ENCODE measurements around the gene CRBN.
A peak's percentile ranks its signal among the peaks of the same experiment; 100 is the strongest.

Gene CRBN

GRCh38 chr3:3179407-3180094, at the start of gene CRBN:
TSS of gene CRBN (minus strand) at chr3:3179691. CDS start at chr3:3179687, 4 bp downstream.
- DNase-seq (ENCODE audit: low read depth, low spot score) = peak; percentile 85

GRCh38 chr3:3227640-3228039, 48.1 kb upstream of the CRBN start:
- no peak for DNase-seq (ENCODE audit: low read depth, low spot score)

GRCh38 chr3:3221528-3221927, 42.0 kb upstream of the CRBN start:
- DNase-seq (ENCODE audit: low read depth, low spot score) = no peak

GRCh38 chr3:3216401-3216800, 36.9 kb upstream of the CRBN start:
- no peak for DNase-seq (ENCODE audit: low read depth, low spot score)

GRCh38 chr3:3212781-3213440, 33.4 kb upstream of the CRBN start:
- no peak for DNase-seq (ENCODE audit: low read depth, low spot score)

GRCh38 chr3:3209714-3210113, 30.2 kb upstream of the CRBN start:
- no peak for DNase-seq (ENCODE audit: low read depth, low spot score)

GRCh38 chr3:3209057-3209456, 29.6 kb upstream of the CRBN start:
- DNase-seq (ENCODE audit: low read depth, low spot score) = no peak

- no peak for DNase-seq (ENCODE audit: low read depth, low spot score)
These were observed 22.1 kb upstream of the CRBN start for GRCh38 chr3:3201611-3202010.

GRCh38 chr3:3200632-3201212, 21.2 kb upstream of the CRBN start:
- no peak for DNase-seq (ENCODE audit: low read depth, low spot score)

GRCh38 chr3:3199306-3199705, 19.8 kb upstream of the CRBN start:
- DNase-seq (ENCODE audit: low read depth, low spot score) = no peak

GRCh38 chr3:3196148-3196861, 16.8 kb upstream of the CRBN start:
- DNase-seq (ENCODE audit: low read depth, low spot score) = no peak

GRCh38 chr3:3194861-3195260, 15.4 kb upstream of the CRBN start:
- DNase-seq (ENCODE audit: low read depth, low spot score) = no peak

- DNase-seq (ENCODE audit: low read depth, low spot score) = no peak
These were observed 12.8 kb upstream of the CRBN start for GRCh38 chr3:3192286-3192675.

GRCh38 chr3:3191675-3192285, 12.3 kb upstream of the CRBN start:
- no peak for DNase-seq (ENCODE audit: low read depth, low spot score)

GRCh38 chr3:3189961-3190360, 10.5 kb upstream of the CRBN start:
- no peak for DNase-seq (ENCODE audit: low read depth, low spot score)

- no peak for DNase-seq (ENCODE audit: low read depth, low spot score)
These were observed 9.7 kb upstream of the CRBN start for GRCh38 chr3:3189102-3189727.

- no peak for DNase-seq (ENCODE audit: low read depth, low spot score)
These were observed 5.4 kb upstream of the CRBN start for GRCh38 chr3:3184876-3185275.

- DNase-seq (ENCODE audit: low read depth, low spot score) = no peak
These were observed 965 bp upstream of the CRBN start for GRCh38 chr3:3180456-3180855.

GRCh38 chr3:3178498-3179328, 778 bp downstream of the CRBN start:
- no peak for DNase-seq (ENCODE audit: low read depth, low spot score)

GRCh38 chr3:3177861-3178497, 1.5 kb downstream of the CRBN start:
- no peak for DNase-seq (ENCODE audit: low read depth, low spot score)
